ENCODE measurements around the gene RNF32. TPM values are rescaled to one million over a fixed set of nuclear protein-coding genes. Genes with fewer than 3 reads are reported as not detected.

RNF32 gene
- total RNA-seq, 1 experiment from 2014 or later: 1.3 TPM

- Histone ChIP-seq H3K9me2 (replicated peaks; ENCODE audit: insufficient read depth, low read length) (no peaks in the 10 kb centered on the region), H3K27ac (ENCODE audit: low read length) (no peak overlapping the region), H3K4me1 (ENCODE audit: low read length) (no peaks in the 10 kb centered on the region), H3K36me3 (ENCODE audit: insufficient read depth, low read length) (peaks cover 4% of the 10 kb centered on the region; the same call in 1 of the 2 replicates), H4K20me1 (ENCODE audit: insufficient read depth, low read depth, low read length) (no peaks in the 10 kb centered on the region), H2AFZ (ENCODE audit: low read length) (no peak overlapping the region), H3K4me3 (ENCODE audit: low read length) (no peak overlapping the region), H3K79me2 (ENCODE audit: low read length) (no peaks in the 10 kb centered on the region), H3K9me3 (ENCODE audit: low read length) (no peaks in the 10 kb centered on the region), H3K27me3 (ENCODE audit: low read length) (no peaks in the 10 kb centered on the region), H3K4me2 (ENCODE audit: low read depth, low read length, poor library complexity, severe bottlenecking) (no peak overlapping the region), H3K9ac (ENCODE audit: low read length) (no peak overlapping the region)
- no peak for DNase-seq
Measured at GRCh38 chr7:156668130-156668741, 27.7 kb downstream of the RNF32 start.

DNA sequence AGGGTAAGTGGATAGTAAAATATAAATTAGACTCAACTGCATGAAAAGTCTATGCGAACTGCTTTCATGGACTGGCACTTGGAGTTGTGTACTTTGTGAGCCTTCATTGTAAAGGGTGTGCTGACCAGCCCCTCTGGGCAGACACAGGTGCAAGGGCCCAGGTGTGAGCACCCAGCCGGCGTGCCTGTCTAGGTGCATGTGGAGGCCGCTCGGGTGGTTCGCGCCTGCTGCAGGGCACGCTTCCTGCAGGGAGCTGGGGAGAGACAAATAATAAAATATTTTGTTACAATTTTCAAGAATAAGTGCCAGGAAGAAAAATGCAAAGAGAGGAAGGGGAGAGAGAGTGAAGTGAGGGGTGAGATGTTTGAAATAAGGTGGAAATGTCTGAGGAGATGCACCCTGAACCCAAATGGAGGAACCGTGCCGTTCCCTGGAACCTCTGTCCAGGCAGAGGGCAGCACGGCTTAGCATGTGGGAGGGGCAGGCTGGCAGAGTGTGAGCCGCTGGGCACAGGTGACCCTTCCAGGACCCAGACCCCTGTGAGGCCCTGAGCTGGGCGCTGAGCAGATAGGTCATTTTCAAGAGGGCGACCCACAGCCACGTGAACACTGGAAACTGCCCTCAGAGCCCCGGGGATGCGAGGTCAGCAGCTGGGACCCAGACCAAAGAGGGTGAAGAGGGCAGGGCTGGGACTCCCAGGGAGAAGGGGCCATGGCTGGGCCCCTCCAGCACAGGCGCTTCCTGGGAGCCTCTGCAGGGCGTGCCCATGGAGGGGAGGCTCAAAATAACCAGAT lies 28.7 kb downstream of the RNF32 start:
- H3K4me3 ChIP-seq (ENCODE audit: low read length): no peak overlapping the region
- no peak overlapping the region for H2AFZ ChIP-seq (ENCODE audit: low read length)
- H3K9me2 ChIP-seq (replicated peaks; ENCODE audit: insufficient read depth, low read length): no peaks in the 10 kb centered on the region
- no peaks in the 10 kb centered on the region for H3K4me1 ChIP-seq (ENCODE audit: low read length)
- H3K36me3 ChIP-seq (ENCODE audit: insufficient read depth, low read length): peaks cover 4% of the 10 kb centered on the region; the same call in 1 of the 2 replicates
- H4K20me1 ChIP-seq (ENCODE audit: insufficient read depth, low read depth, low read length): no peaks in the 10 kb centered on the region
- H3K27ac ChIP-seq (ENCODE audit: low read length): no peak overlapping the region
- H3K79me2 ChIP-seq (ENCODE audit: low read length): no peaks in the 10 kb centered on the region
- DNase-seq: no peak
- no peaks in the 10 kb centered on the region for H3K9me3 ChIP-seq (ENCODE audit: low read length)
- H3K4me2 ChIP-seq (ENCODE audit: low read depth, low read length, poor library complexity, severe bottlenecking): no peak overlapping the region
- H3K9ac ChIP-seq (ENCODE audit: low read length): no peak overlapping the region
- no peaks in the 10 kb centered on the region for H3K27me3 ChIP-seq (ENCODE audit: low read length)

DNA sequence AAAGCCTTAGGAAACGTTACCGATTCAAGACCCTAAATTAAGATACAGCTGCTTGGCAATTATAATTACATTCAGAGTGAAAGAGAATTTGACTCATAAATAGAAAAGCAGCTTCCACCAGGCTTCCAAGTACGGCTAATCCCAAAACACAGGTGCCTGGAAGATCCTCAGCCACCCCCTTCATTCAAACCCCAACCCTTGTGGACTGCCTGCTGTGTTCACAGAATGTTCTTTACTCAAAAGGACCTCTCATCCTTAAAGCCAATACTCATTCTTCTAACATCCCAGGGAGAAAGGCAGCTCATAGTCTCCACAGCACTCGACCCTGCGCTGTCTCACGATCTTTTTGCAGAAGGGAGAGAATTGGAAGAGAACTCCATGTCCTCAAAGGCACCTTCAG lies 32.9 kb downstream of the RNF32 start:
- H3K36me3 ChIP-seq (ENCODE audit: insufficient read depth, low read length): peaks cover 7% of the 10 kb centered on the region; the same call in 1 of the 2 replicates

GRCh38 chr7:156673902-156674301 lies 33.3 kb downstream of the RNF32 start:
- no peak overlapping the region for H3K4me3 ChIP-seq (ENCODE audit: low read length)

More for the DNA sequence above, 32.9 kb downstream of the RNF32 start:
- H3K27ac ChIP-seq (ENCODE audit: low read length): no peak overlapping the region
- H3K9me3 ChIP-seq (ENCODE audit: low read length): no peaks in the 10 kb centered on the region
- no peak overlapping the region for H3K4me2 ChIP-seq (ENCODE audit: low read depth, low read length, poor library complexity, severe bottlenecking)
- H3K4me3 ChIP-seq (ENCODE audit: low read length): no peak overlapping the region
- H3K9me2 ChIP-seq (replicated peaks; ENCODE audit: insufficient read depth, low read length): no peaks in the 10 kb centered on the region
- no peaks in the 10 kb centered on the region for H4K20me1 ChIP-seq (ENCODE audit: insufficient read depth, low read depth, low read length)
- no peak overlapping the region for H3K9ac ChIP-seq (ENCODE audit: low read length)
- no peaks in the 10 kb centered on the region for H3K27me3 ChIP-seq (ENCODE audit: low read length)
- H3K4me1 ChIP-seq (ENCODE audit: low read length): no peaks in the 10 kb centered on the region
- no peak overlapping the region for H2AFZ ChIP-seq (ENCODE audit: low read length)
- DNase-seq: no peak
- no peaks in the 10 kb centered on the region for H3K79me2 ChIP-seq (ENCODE audit: low read length)

GRCh38 chr7:156675721-156676120 lies 35.1 kb downstream of the RNF32 start:
- H3K9me3 ChIP-seq (ENCODE audit: low read length): no peaks in the 10 kb centered on the region
- no peak overlapping the region for H2AFZ ChIP-seq (ENCODE audit: low read length)
- no peak overlapping the region for H3K9ac ChIP-seq (ENCODE audit: low read length)
- H3K27me3 ChIP-seq (ENCODE audit: low read length): no peaks in the 10 kb centered on the region
- H3K79me2 ChIP-seq (ENCODE audit: low read length): no peaks in the 10 kb centered on the region
- H3K36me3 ChIP-seq (ENCODE audit: insufficient read depth, low read length): peaks cover 19% of the 10 kb centered on the region; the same call in 1 of the 2 replicates
- H3K9me2 ChIP-seq (replicated peaks; ENCODE audit: insufficient read depth, low read length): no peaks in the 10 kb centered on the region
- no peaks in the 10 kb centered on the region for H4K20me1 ChIP-seq (ENCODE audit: insufficient read depth, low read depth, low read length)
- no peaks in the 10 kb centered on the region for H3K4me1 ChIP-seq (ENCODE audit: low read length)
- DNase-seq: no peak
- H3K4me2 ChIP-seq (ENCODE audit: low read depth, low read length, poor library complexity, severe bottlenecking): no peak overlapping the region
- H3K4me3 ChIP-seq (ENCODE audit: low read length): no peak overlapping the region
- no peak overlapping the region for H3K27ac ChIP-seq (ENCODE audit: low read length)

More at GRCh38 chr7:156673902-156674301, 33.3 kb downstream of the RNF32 start:
- H3K4me1 ChIP-seq (ENCODE audit: low read length): no peaks in the 10 kb centered on the region
- no peaks in the 10 kb centered on the region for H4K20me1 ChIP-seq (ENCODE audit: insufficient read depth, low read depth, low read length)
- no peak overlapping the region for H2AFZ ChIP-seq (ENCODE audit: low read length)
- no peak overlapping the region for H3K27ac ChIP-seq (ENCODE audit: low read length)
- no peak overlapping the region for H3K4me2 ChIP-seq (ENCODE audit: low read depth, low read length, poor library complexity, severe bottlenecking)
- H3K27me3 ChIP-seq (ENCODE audit: low read length): no peaks in the 10 kb centered on the region
- peaks cover 7% of the 10 kb centered on the region; the same call in 1 of the 2 replicates for H3K36me3 ChIP-seq (ENCODE audit: insufficient read depth, low read length)
- H3K9me2 ChIP-seq (replicated peaks; ENCODE audit: insufficient read depth, low read length): no peaks in the 10 kb centered on the region
- DNase-seq: no peak
- no peak overlapping the region for H3K9ac ChIP-seq (ENCODE audit: low read length)
- no peaks in the 10 kb centered on the region for H3K9me3 ChIP-seq (ENCODE audit: low read length)
- H3K79me2 ChIP-seq (ENCODE audit: low read length): no peaks in the 10 kb centered on the region

- Histone ChIP-seq H4K20me1 (ENCODE audit: insufficient read depth, low read depth, low read length) (no peaks in the 10 kb centered on the region), H3K27me3 (ENCODE audit: low read length) (no peaks in the 10 kb centered on the region), H3K9me3 (ENCODE audit: low read length) (no peaks in the 10 kb centered on the region), H3K27ac (ENCODE audit: low read length) (no peak overlapping the region), H3K9ac (ENCODE audit: low read length) (no peak overlapping the region), H3K9me2 (replicated peaks; ENCODE audit: insufficient read depth, low read length) (no peaks in the 10 kb centered on the region), H2AFZ (ENCODE audit: low read length) (no peak overlapping the region), H3K4me3 (ENCODE audit: low read length) (no peak overlapping the region), H3K36me3 (ENCODE audit: insufficient read depth, low read length) (peaks cover 19% of the 10 kb centered on the region; the same call in 1 of the 2 replicates), H3K4me1 (ENCODE audit: low read length) (no peaks in the 10 kb centered on the region), H3K79me2 (ENCODE audit: low read length) (no peaks in the 10 kb centered on the region), H3K4me2 (ENCODE audit: low read depth, low read length, poor library complexity, severe bottlenecking) (no peak overlapping the region)
- no peak for DNase-seq
Measured at GRCh38 chr7:156676263-156676662, 35.7 kb downstream of the RNF32 start.

DNA sequence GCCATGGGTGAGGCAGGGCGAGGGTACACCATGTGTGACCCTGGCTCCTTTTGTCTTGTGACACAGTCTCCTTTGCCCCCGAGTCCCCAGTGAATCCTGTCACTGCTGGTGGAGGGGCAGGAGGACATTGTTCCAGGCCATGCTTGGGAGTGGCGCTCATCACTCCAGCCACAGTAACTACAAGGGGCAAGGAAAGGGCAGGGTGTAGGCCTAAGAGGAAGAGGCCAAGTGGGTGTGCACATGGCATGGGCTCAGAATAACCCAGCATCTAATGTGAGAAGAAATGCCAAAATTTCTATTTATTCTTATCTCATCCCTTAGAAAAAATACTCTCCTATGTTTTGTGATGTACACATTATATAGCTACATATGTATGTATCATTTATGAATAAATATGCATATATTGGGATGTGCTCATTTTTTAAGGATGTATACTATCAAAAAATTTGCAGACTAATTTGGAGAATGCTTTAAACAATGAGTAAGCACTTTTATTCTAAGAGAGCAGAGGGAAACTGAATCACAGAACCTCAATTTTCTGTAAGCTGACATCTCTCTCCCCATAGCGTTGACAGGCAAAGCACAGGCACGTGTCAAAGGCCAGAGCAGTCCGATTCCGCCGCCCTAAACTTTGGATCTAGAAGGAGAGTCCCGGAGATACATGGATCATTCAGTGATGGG lies 36.9 kb downstream of the RNF32 start:
- no peak overlapping the region for H3K4me3 ChIP-seq (ENCODE audit: low read length)
- H3K9me2 ChIP-seq (replicated peaks; ENCODE audit: insufficient read depth, low read length): no peaks in the 10 kb centered on the region
- no peak overlapping the region for H2AFZ ChIP-seq (ENCODE audit: low read length)
- H3K4me1 ChIP-seq (ENCODE audit: low read length): no peaks in the 10 kb centered on the region
- no peaks in the 10 kb centered on the region for H4K20me1 ChIP-seq (ENCODE audit: insufficient read depth, low read depth, low read length)
- no peak overlapping the region for H3K9ac ChIP-seq (ENCODE audit: low read length)
- no peak overlapping the region for H3K4me2 ChIP-seq (ENCODE audit: low read depth, low read length, poor library complexity, severe bottlenecking)
- no peaks in the 10 kb centered on the region for H3K27me3 ChIP-seq (ENCODE audit: low read length)
- H3K9me3 ChIP-seq (ENCODE audit: low read length): no peaks in the 10 kb centered on the region
- H3K79me2 ChIP-seq (ENCODE audit: low read length): no peaks in the 10 kb centered on the region
- no peak for DNase-seq
- peaks cover 17% of the 10 kb centered on the region; the same call in 1 of the 2 replicates for H3K36me3 ChIP-seq (ENCODE audit: insufficient read depth, low read length)
- H3K27ac ChIP-seq (ENCODE audit: low read length): no peak overlapping the region

GRCh38 chr7:156680281-156680680 lies 39.7 kb downstream of the RNF32 start:
- Histone ChIP-seq H3K36me3 (ENCODE audit: insufficient read depth, low read length) (peaks cover 28% of the 10 kb centered on the region; the same call in 1 of the 2 replicates), H3K4me3 (ENCODE audit: low read length) (no peak overlapping the region), H3K27me3 (ENCODE audit: low read length) (no peaks in the 10 kb centered on the region), H4K20me1 (ENCODE audit: insufficient read depth, low read depth, low read length) (no peaks in the 10 kb centered on the region), H3K4me1 (ENCODE audit: low read length) (peaks cover 10% of the 10 kb centered on the region), H3K9ac (ENCODE audit: low read length) (no peak overlapping the region), H2AFZ (ENCODE audit: low read length) (no peak overlapping the region), H3K27ac (ENCODE audit: low read length) (no peak overlapping the region), H3K4me2 (ENCODE audit: low read depth, low read length, poor library complexity, severe bottlenecking) (no peak overlapping the region), H3K9me2 (replicated peaks; ENCODE audit: insufficient read depth, low read length) (no peaks in the 10 kb centered on the region), H3K79me2 (ENCODE audit: low read length) (no peaks in the 10 kb centered on the region), H3K9me3 (ENCODE audit: low read length) (no peaks in the 10 kb centered on the region)
- DNase-seq: no peak

All from Karpas-422 (cell line).